ENCODE measurements around the gene SUCNR1. TPM values are rescaled to one million over a fixed set of nuclear protein-coding genes. Genes with fewer than 3 reads are reported as not detected.
"Not testable (repeated sequence)": the region's sequence is repeated elsewhere in the genome, so short reads cannot be mapped to it uniquely, and the experiment has no call there.

SUCNR1 gene
- polyA plus RNA-seq, 2 donors, result 0.06 TPM; not detected in 1

GRCh38 chr3:151925876-151926275 is 52.4 kb downstream of the SUCNR1 start:
- Histone ChIP-seq H3K4me3 (ENCODE audit: low read depth in 1 of 2, low read length in 2 of 2) (no peak overlapping the region), H3K9me3 (ENCODE audit: control insufficient read depth in 2 of 2, insufficient read depth in 1 of 2, low read depth in 1 of 2, low read length in 1 of 2) (no peaks in the 10 kb centered on the region), H3K27me3 (ENCODE audit: control insufficient read depth in 1 of 2, insufficient read depth in 2 of 2, low read length in 2 of 2) (no peaks in the 10 kb centered on the region), H3K27ac (ENCODE audit: low read depth in 2 of 2, low read length in 1 of 2) (peak overlapping the region in 1 of 2 donors; percentile 30), H3K4me1 (ENCODE audit: control insufficient read depth in 2 of 2, insufficient read depth in 2 of 2, low read length in 1 of 2) (peaks cover 0 to 4% of the 10 kb centered on the region in 2 donors), H3K36me3 (ENCODE audit: control insufficient read depth in 2 of 2, insufficient read depth in 2 of 2, low read length in 1 of 2) (no peaks in the 10 kb centered on the region)
- WGBS, 2 donors, result 28 to 38% methylated on average over 2 of the region's 2 CpGs

GRCh38 chr3:151926956-151927355 is 53.5 kb downstream of the SUCNR1 start:
- H3K36me3 ChIP-seq (ENCODE audit: control insufficient read depth in 2 of 2, insufficient read depth in 2 of 2, low read length in 1 of 2), result no peaks in the 10 kb centered on the region

GRCh38 chr3:151927915-151928525 is 54.6 kb downstream of the SUCNR1 start:
- not testable (repeated sequence) for H3K36me3 ChIP-seq (ENCODE audit: control insufficient read depth in 2 of 2, insufficient read depth in 2 of 2, low read length in 1 of 2); H3K27me3 ChIP-seq (ENCODE audit: control insufficient read depth in 1 of 2, insufficient read depth in 2 of 2, low read length in 2 of 2); H3K4me3 ChIP-seq (ENCODE audit: low read depth in 1 of 2, low read length in 2 of 2); H3K9me3 ChIP-seq (ENCODE audit: control insufficient read depth in 2 of 2, insufficient read depth in 1 of 2, low read depth in 1 of 2, low read length in 1 of 2); H3K4me1 ChIP-seq (ENCODE audit: control insufficient read depth in 2 of 2, insufficient read depth in 2 of 2, low read length in 1 of 2)
- H3K27ac ChIP-seq (ENCODE audit: low read depth in 2 of 2, low read length in 1 of 2), result peak overlapping the region in 1 of 2 donors; percentile 22
- 95% methylated on average over 27 to 49 of the region's 49 CpGs for WGBS, 2 donors

More at GRCh38 chr3:151926956-151927355, 53.5 kb downstream of the SUCNR1 start:
- peak overlapping the region; percentile 21 to 31 for H3K27ac ChIP-seq (ENCODE audit: low read depth in 2 of 2, low read length in 1 of 2)
- peak overlapping the region in 1 of 2 donors; percentile 19 for H3K4me3 ChIP-seq (ENCODE audit: low read depth in 1 of 2, low read length in 2 of 2)
- H3K27me3 ChIP-seq (ENCODE audit: control insufficient read depth in 1 of 2, insufficient read depth in 2 of 2, low read length in 2 of 2), result no peaks in the 10 kb centered on the region
- 41 to 47% methylated on average over 5 of the region's 5 CpGs for WGBS, 2 donors
- H3K9me3 ChIP-seq (ENCODE audit: control insufficient read depth in 2 of 2, insufficient read depth in 1 of 2, low read depth in 1 of 2, low read length in 1 of 2), result no peaks in the 10 kb centered on the region
- H3K4me1 ChIP-seq (ENCODE audit: control insufficient read depth in 2 of 2, insufficient read depth in 2 of 2, low read length in 1 of 2), result peaks cover 0 to 4% of the 10 kb centered on the region in 2 donors

GRCh38 chr3:151931171-151931570 is 57.7 kb downstream of the SUCNR1 start:
- WGBS, 2 donors, result 61 to 66% methylated on average over 1 of the region's 1 CpG
- H3K9me3 ChIP-seq (ENCODE audit: control insufficient read depth in 2 of 2, insufficient read depth in 1 of 2, low read depth in 1 of 2, low read length in 1 of 2), result no peaks in the 10 kb centered on the region
- no peak overlapping the region for H3K4me3 ChIP-seq (ENCODE audit: low read depth in 1 of 2, low read length in 2 of 2)
- no peak overlapping the region for H3K27ac ChIP-seq (ENCODE audit: low read depth in 2 of 2, low read length in 1 of 2)
- H3K4me1 ChIP-seq (ENCODE audit: control insufficient read depth in 2 of 2, insufficient read depth in 2 of 2, low read length in 1 of 2), result no peaks in the 10 kb centered on the region
- no peaks in the 10 kb centered on the region for H3K27me3 ChIP-seq (ENCODE audit: control insufficient read depth in 1 of 2, insufficient read depth in 2 of 2, low read length in 2 of 2)
- H3K36me3 ChIP-seq (ENCODE audit: control insufficient read depth in 2 of 2, insufficient read depth in 2 of 2, low read length in 1 of 2), result no peaks in the 10 kb centered on the region

- no peaks in the 10 kb centered on the region for H3K9me3 ChIP-seq (ENCODE audit: control insufficient read depth in 2 of 2, insufficient read depth in 1 of 2, low read depth in 1 of 2, low read length in 1 of 2)
- H3K36me3 ChIP-seq (ENCODE audit: control insufficient read depth in 2 of 2, insufficient read depth in 2 of 2, low read length in 1 of 2), result no peaks in the 10 kb centered on the region
- H3K4me1 ChIP-seq (ENCODE audit: control insufficient read depth in 2 of 2, insufficient read depth in 2 of 2, low read length in 1 of 2), result no peaks in the 10 kb centered on the region
- no peak overlapping the region for H3K4me3 ChIP-seq (ENCODE audit: low read depth in 1 of 2, low read length in 2 of 2)
- H3K27me3 ChIP-seq (ENCODE audit: control insufficient read depth in 1 of 2, insufficient read depth in 2 of 2, low read length in 2 of 2), result no peaks in the 10 kb centered on the region
- 69 to 71% methylated on average over 2 of the region's 2 CpGs for WGBS, 2 donors
- no peak overlapping the region for H3K27ac ChIP-seq (ENCODE audit: low read depth in 2 of 2, low read length in 1 of 2)
Observed at GRCh38 chr3:151933234-151933853, 59.9 kb downstream of the SUCNR1 start.

Other genes starting within 250 kb of the SUCNR1 start
- under 1 TPM; 0.12 to 0.33 TPM for gene AADACL2, start 139.7 kb upstream of the SUCNR1 start, polyA plus RNA-seq
- gene AADAC, start 59.5 kb upstream of the SUCNR1 start, polyA plus RNA-seq, result under 1 TPM; 0.75 to 0.82 TPM

Measured in esophagus (tissue), 2 donors.